ENCODE results near the gene EPS8.

Gene EPS8

GRCh38 chr12:15596174-15596573 is 193.0 kb downstream of the EPS8 start:
- no peak for DNase-seq

GRCh38 chr12:15592934-15593333 is 196.3 kb downstream of the EPS8 start:
- DNase-seq: no peak

DNA sequence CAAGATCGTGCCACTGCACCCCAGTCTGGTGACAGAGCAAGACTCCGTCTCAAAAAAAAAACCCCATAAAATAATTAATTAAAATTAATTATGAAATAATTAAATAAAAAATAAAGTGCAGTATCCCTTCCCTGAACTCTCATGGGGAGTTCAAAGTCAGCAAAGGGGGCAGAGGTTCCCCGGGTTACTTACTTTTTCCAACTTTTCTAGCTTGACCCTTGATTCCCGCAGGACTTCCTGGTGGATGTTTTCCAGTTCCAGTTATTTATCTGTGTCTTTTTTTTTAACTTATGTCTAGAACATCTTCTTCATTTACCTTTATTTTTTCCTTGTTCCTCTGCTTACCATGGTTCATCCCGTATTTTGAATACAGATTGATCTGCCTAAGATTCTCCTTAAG is 197.4 kb downstream of the EPS8 start:
- no peak for DNase-seq

DNA sequence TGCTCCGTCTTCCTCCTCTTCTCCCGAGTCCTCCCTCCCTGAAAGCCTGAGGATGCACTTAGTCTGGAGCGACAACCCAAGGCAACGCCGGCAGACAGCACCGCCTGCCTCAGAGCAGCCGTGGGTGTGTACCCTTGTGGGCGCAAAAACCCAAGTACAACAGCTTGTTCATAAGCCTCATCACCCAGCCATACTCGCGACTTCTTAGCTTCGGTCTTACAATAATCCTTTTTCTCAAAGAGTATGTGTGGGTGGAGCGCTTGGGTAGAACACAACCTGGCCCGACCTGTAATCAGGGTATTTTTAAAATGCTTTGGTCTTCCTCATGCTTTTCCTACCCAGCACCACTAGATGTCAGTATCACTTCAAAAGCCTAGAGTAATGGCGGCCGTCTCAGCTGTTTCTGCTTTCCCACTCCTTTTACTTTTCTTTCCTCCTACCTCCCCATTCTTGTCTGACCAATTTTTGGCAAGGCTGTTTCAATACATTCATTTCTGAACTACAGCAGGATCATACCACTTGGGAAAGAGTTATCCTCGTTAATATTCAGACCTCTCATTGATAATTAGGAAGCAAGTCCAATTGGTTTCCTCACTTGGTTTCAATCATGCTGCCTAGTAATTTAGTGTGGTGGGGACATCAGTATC is 198.9 kb downstream of the EPS8 start:
- peak; percentile 42 for DNase-seq

- DNase-seq: no peak
Observed at GRCh38 chr12:15589328-15590032, 199.7 kb downstream of the EPS8 start.

- peak; percentile 5 for DNase-seq
Observed at GRCh38 chr12:15584366-15585041, 204.7 kb downstream of the EPS8 start.

GRCh38 chr12:15583804-15584203 is 205.4 kb downstream of the EPS8 start:
- no peak for DNase-seq

DNA sequence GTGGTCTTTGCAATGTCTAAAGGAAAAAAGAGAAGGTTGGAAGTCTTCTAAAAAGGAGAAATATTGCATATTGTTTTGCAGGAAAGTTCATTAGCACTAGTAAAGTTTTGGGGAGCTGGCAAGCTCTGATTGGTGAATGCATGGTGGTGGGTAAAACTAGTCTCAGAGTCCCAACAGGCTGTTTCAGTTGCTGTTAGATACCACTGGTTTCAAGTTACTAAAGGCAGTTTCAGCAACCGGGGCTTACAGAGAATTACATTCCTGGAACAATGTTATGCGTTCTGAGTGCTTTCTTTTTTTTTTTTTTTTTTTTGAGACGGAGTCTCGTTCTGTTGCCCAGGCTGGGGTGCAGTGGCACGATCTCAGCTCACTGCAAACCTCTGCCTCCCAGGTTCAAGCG is 208.2 kb downstream of the EPS8 start:
- no peak for DNase-seq

GRCh38 chr12:15580431-15580830 is 208.8 kb downstream of the EPS8 start:
- no peak for DNase-seq

- no peak for DNase-seq
Observed at GRCh38 chr12:15575671-15576541, 213.3 kb downstream of the EPS8 start.

GRCh38 chr12:15574353-15574752 is 214.8 kb downstream of the EPS8 start:
- no peak for DNase-seq
